AG20443 (cell line): Measurements from ENCODE around the gene TXNRD2.

Experiments used
- DNase-seq: peaks from one replicate; pipeline ENCODE4 v3.0.0; 2012; ENCODE audit warnings: low spot score, mixed read lengths

TXNRD2 gene

DNA sequence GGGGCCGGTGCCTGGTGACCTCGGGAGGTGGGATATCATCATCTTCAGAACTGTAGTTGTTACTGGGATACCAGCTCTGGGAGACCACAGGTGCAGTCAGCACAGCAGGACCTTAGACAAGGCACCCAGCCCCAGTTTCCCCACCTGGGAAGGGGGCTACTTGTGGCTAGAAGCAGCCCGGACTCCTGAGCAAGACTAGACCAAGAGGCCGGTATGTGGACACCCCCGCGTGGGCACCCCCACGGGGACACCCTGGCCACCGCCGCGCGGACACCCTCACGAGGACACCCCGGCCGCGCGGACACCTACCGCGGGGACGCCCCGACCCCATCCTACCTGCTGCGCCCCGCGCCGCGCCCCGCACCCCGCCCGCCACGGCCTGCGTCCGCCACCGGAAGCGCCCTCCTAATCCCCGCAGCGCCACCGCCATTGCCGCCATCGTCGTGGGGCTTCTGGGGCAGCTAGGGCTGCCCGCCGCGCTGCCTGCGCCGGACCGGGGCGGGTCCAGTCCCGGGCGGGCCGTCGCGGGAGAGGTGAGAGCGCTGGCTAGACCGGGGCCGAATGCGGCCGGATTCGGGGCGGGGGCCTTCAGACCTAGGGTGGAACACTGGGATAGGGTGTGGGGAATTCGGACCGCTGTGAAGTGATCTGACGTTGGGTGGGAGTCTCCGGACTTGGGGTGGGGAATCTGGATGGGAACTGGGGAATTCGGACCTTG lies at the start of gene TXNRD2, which contains the start of gene COMT:
Gene TXNRD2 (minus strand): TSS at position 454 of the 718 bp plus-strand sequence. CDS start 15 bp downstream, at position 439.
Gene COMT (plus strand): TSS at position 408 of the 718 bp plus-strand sequence. CDS start 20,755 bp downstream, outside the sequence.
- DNase-seq = peak; percentile 94

- DNase-seq = no peak
Observed at GRCh38 chr22:19991395-19991644, 49.7 kb upstream of the TXNRD2 start.

- no peak for DNase-seq
Observed at GRCh38 chr22:19990609-19991394, 49.2 kb upstream of the TXNRD2 start.

DNA sequence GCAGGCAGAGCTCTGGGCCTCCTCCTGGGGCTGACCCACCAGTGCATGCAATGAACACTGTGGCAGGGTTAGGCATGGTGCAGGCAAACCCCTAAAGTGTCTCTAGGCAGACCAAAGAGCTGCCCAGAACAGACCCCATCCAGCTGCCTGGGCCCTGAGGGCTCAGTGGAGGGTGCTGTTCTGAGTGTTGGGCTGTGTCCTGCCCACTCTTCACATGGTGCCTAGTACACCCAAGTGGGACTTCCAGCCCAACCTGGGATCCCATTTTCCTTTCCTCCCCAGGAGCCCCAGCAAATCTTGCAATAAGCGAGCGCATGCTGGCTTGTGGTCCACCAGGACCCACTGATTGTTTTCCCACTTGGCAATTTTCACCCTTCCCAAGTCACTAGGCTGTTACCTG lies 48.6 kb upstream of the TXNRD2 start:
- no peak for DNase-seq

GRCh38 chr22:19989725-19990067 lies 48.1 kb upstream of the TXNRD2 start:
- no peak for DNase-seq

GRCh38 chr22:19988965-19989724 lies 47.5 kb upstream of the TXNRD2 start:
- DNase-seq = no peak

DNA sequence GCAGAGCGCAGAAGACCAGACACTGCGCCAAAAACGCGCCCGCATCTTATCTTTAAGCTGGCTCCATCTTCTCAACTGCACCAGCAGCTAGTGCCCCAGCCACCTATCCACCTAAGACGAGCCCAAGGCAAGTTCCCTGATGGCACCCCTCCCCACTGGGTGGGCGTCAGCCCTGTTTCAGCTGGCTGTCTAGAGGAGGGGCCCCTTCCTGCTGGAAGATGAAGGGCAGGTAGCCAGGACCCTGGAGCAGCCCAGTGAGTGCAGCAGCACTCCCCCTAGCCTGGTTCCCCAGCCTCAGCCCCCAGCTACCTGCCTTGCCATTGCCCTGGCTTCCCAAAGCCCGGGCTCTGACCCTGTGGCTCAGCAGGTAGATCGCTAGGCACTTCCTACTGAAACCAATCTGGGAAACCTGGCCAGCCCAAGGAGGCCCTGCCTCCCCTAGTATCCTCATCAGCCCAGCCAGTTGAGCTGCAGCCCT lies 46.8 kb upstream of the TXNRD2 start:
- DNase-seq = no peak

GRCh38 chr22:19987394-19988306 lies 46.0 kb upstream of the TXNRD2 start:
- DNase-seq = no peak

GRCh38 chr22:19986410-19987341 lies 45.1 kb upstream of the TXNRD2 start:
- DNase-seq = peak; percentile 98

GRCh38 chr22:19986011-19986409 lies 44.4 kb upstream of the TXNRD2 start:
- no peak for DNase-seq

DNA sequence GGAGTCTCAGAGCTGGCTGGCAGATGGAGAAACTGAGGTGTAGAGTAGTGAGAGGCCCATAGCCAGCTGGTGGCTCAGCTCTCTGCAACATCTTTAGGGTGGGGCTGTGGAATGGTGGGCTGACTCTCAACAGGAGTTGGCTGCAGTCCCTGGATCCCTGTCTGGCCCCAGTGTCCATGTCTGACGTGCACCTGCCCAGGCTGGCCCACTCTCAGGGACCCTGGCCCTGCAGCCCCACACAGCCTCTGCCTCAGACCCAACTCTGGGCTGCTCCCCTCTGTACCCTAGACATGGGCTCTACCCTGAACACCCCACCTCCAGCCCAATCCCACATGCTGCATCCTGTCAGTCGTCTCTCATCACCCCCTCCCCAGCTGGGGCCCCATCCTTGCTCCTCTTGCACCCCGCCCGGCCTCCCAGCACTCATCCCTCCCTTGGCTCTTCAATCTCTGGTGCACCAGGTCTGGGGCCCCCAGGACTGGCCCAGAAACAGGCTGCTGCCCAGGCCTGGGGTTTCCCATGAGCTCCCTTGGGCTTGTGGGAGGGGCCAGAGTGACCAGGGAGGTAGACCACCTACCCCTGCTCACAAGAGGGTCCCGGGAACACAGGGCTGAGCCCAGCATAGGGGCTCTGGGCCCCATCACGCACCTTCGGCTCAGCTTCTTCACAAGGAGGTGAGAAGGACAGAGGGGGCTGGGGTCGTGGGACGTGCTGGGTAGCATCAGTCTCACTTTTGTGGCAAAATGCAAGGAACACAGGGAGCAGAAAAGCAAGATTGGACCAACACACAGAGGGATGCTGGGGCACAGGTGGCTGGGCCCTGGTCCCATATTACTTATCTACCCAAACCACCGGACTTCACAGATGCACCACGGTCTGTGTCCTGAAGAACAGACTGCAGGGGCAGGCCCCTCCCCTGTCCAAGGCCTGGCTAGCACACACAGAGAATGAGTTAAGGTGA lies 43.5 kb upstream of the TXNRD2 start:
- no peak for DNase-seq

DNA sequence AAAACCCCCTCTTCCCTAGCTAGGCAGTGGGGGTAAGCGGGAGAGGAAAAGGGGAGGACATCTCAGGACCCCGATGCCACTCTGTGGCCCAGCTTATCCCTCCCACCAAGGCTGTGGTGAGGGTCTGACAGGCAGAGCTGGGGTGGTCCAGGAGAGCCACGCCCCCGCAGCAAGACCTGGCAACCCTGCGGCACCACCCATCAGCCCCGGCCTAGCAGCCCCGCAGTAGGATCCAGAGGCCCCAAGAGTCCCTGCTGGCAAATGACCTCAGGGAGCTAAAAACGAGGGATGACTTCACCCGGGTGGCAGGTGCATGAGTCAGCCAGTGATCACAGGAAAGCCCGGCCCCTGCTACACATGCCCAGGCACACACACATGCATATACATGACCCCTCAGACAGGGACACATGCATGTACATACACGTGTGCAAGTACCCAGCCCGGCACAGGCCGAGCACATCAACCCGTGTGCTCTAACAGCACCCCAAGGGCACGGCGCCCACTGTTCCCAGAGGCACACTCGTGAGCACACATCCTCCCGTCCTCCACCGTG lies 42.7 kb upstream of the TXNRD2 start:
- peak; percentile 79 for DNase-seq

- DNase-seq = no peak
Observed at GRCh38 chr22:19983741-19984140, 42.1 kb upstream of the TXNRD2 start.

DNA sequence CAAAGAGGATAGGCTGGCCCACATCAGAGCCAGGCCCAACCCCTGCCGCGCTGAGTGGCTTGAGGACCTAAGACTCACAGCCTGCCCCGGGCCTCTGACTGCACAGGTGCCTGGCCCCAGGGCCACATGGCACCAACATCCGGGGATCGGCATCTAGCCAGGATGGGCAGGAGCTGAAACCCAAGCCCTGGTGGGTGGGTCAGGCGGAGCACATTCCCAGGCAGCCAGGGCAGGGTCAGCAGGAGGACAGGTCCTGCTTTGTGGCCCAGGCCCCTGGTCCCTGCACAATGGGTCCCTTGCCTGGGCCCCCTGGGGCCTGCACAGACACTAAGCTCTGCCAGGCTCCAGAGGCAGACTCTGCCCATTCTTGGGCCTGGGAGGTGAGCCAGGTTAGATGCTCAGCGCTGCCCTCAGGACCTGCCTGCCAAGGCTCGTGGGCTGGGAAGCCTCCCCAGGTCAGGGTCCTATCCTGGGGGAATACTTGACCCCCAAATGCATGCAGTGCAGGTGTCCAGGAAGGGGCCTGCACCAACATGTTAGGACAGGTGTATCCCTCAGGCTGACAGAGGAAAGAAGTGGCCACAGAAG lies 41.5 kb upstream of the TXNRD2 start:
- no peak for DNase-seq

GRCh38 chr22:19981961-19982920 lies 40.6 kb upstream of the TXNRD2 start:
- DNase-seq = no peak

DNA sequence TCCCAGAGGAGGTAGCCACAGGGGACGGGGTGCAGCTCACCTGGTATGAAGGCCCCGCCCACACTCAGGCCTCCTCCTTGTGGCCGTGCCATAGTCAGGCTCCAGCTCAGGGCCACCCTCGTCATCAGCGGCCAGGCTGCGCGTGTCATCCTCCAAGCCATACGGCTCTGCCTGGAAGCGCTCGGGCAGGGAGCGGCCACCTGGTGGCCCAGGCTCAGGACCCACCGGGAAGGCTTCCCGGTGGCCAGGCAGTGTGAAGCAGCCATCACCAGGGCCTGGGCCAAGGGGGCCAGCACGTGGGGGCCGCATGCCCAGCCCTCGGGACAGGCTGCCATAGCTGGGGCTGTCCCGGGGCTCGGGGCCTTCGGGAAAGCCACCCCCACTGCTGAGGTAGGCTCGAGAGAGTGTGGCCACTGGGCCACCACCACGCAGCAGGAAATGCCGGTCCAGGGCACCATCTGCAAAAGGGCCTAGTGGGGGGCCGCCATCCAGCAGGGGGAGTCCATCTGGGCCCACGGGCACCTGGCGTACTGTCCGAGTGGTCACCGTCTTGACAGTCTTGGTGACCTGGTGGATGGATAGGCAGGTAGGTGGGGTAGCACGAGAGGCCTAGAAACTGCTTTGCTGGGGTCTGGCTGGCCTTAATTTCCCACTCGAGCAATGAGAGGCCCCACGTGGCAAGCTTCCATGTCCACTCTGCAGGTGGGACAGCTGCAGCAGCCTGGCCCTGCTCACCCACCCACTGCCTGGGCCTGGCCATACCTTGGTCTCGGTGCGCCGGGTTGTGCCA lies 39.7 kb upstream of the TXNRD2 start:
- DNase-seq = no peak

GRCh38 chr22:19980766-19981165 lies 39.1 kb upstream of the TXNRD2 start:
- DNase-seq = no peak
